Transverse colon (tissue), 4 donors: Measurements from ENCODE around the gene CDHR2.
"Not testable (repeated sequence)": the region's sequence is repeated elsewhere in the genome, so short reads cannot be mapped to it uniquely, and the experiment has no call there.

Source experiments
- CTCF ChIP-seq, 5 experiments: fragments of 200-600 bp in 3 of 5; fragments of 450-650 bp in 2 of 5; sonication (generic) in 3 of 5; IDR thresholded peaks; 1 replicate in 2 of 5; 2 replicates in 3 of 5; pipeline ENCODE4 v1.5.1; 2016 to 2017; ENCODE audit warnings: antibody characterized with exemption in 5 of 5, inconsistent platforms in 3 of 5, mild to moderate bottlenecking in 2 of 5, moderate library complexity in 1 of 5
- EP300 ChIP-seq: sonication (generic); formaldehyde crosslinking; IDR thresholded peaks from one replicate; pipeline ENCODE4 v1.6.1; 2017; ENCODE audit warnings: antibody characterized with exemption, low read depth
- POLR2A ChIP-seq: fragments of 450-650 bp; IDR thresholded peaks from one replicate; pipeline ENCODE4 v1.6.1; 2016; ENCODE audit warnings: antibody characterized with exemption, mild to moderate bottlenecking, moderate library complexity
- POLR2AphosphoS5 ChIP-seq, 3 donors: sonication (generic); formaldehyde crosslinking; IDR thresholded peaks; one replicate each; pipeline ENCODE4 v1.6.1; 2016; ENCODE audit warnings: antibody characterized with exemption in 3 of 3

GRCh38 chr5:176591667-176592066 lies 42.5 kb downstream of the CDHR2 start:
- TF ChIP-seq CTCF (IDR thresholded peaks at IDR 0.05); POLR2A; POLR2AphosphoS5 (IDR thresholded peaks at IDR 0.05); EP300: not testable (repeated sequence)
